Neural progenitor cell (in vitro differentiated cells): ENCODE results near the gene PIK3CG. TPM values are rescaled to one million over a fixed set of nuclear protein-coding genes. Genes with fewer than 3 reads are reported as not detected.

Experiments
- DNase-seq: peaks from one replicate; pipeline ENCODE4 v3.0.0-alpha.2; 2016; ENCODE audit warnings: low spot score
- H2AFZ ChIP-seq: fragments of 200-600 bp; sonication (generic); replicated peaks from 2 replicates; pipeline ENCODE4 v1.6.1; 2016; ENCODE audit warnings: antibody characterized with exemption
- H3F3A ChIP-seq: fragments of 200-600 bp; sonication (generic); 2 replicates; pipeline ENCODE4 v1.6.1; 2016; ENCODE audit warnings: antibody characterized with exemption, low read depth
- H3K27ac ChIP-seq: fragments of 200-600 bp; sonication (generic); 2 replicates; pipeline ENCODE4 v1.5.1; 2016; ENCODE audit warnings: mild to moderate bottlenecking
- H3K27me3 ChIP-seq: fragments of 200-600 bp; sonication (generic); 2 replicates; pipeline ENCODE4 v1.6.1; 2016; ENCODE audit warnings: mild to moderate bottlenecking, moderate library complexity
- H3K36me3 ChIP-seq: fragments of 200-600 bp; sonication (generic); 2 replicates; pipeline ENCODE4 v1.5.1; 2016
- H3K4me1 ChIP-seq: fragments of 200-600 bp; sonication (generic); 2 replicates; pipeline ENCODE4 v1.6.1; 2016; ENCODE audit warnings: mixed run types
- H3K4me2 ChIP-seq: fragments of 200-600 bp; sonication (generic); 2 replicates; pipeline ENCODE4 v1.6.1; 2016
- H3K4me3 ChIP-seq: fragments of 200-600 bp; sonication (generic); 2 replicates; pipeline ENCODE4 v1.5.1; 2016
- H3K79me2 ChIP-seq: fragments of 200-600 bp; sonication (generic); 2 replicates; pipeline ENCODE4 v1.6.1; 2016; ENCODE audit warnings: low read depth
- H3K9ac ChIP-seq: fragments of 200-600 bp; sonication (generic); 2 replicates; pipeline ENCODE4 v1.6.1; 2016
- H3K9me3 ChIP-seq: fragments of 200-600 bp; sonication (generic); 2 replicates; pipeline ENCODE4 v1.5.1; 2016; ENCODE audit warnings: low read depth
- H4K20me1 ChIP-seq: fragments of 200-600 bp; sonication (generic); 2 replicates; pipeline ENCODE4 v1.6.1; 2016; ENCODE audit warnings: low read depth
- H3K27ac Mint-ChIP-seq: 3 replicates; pipeline ENCODE4 v1.8.0; 2021; ENCODE audit warnings: mixed read lengths
- H3K27me3 Mint-ChIP-seq: 2 replicates; pipeline ENCODE4 v1.8.0; 2022; ENCODE audit warnings: low read depth, mild to moderate bottlenecking, inconsistent platforms, moderate library complexity, mixed read lengths; ENCODE audit not compliant: insufficient read depth
- H3K36me3 Mint-ChIP-seq: 3 replicates; pipeline ENCODE4 v1.8.0; 2021; ENCODE audit warnings: mixed read lengths
- H3K4me1 Mint-ChIP-seq: 3 replicates; pipeline ENCODE4 v1.8.0; 2021; ENCODE audit warnings: mixed read lengths
- H3K4me3 Mint-ChIP-seq: 3 replicates; pipeline ENCODE4 v1.8.0; 2021; ENCODE audit warnings: mild to moderate bottlenecking, moderate library complexity, mixed read lengths
- H3K9me3 Mint-ChIP-seq: 3 replicates; pipeline ENCODE4 v1.8.0; 2020; ENCODE audit warnings: mixed read lengths
- CTCF ChIP-seq: fragments of 200-600 bp; sonication (generic); IDR thresholded peaks from 2 replicates; pipeline ENCODE4 v1.5.1; 2017; ENCODE audit warnings: antibody characterized with exemption, mild to moderate bottlenecking
- EZH2 ChIP-seq: fragments of 200-600 bp; sonication (generic); IDR thresholded peaks from 2 replicates; pipeline ENCODE4 v1.6.1; 2017; ENCODE audit warnings: antibody characterized with exemption, mild to moderate bottlenecking, moderate library complexity
- EZH2phosphoT487 ChIP-seq: fragments of 200-600 bp; sonication (generic); IDR thresholded peaks from 2 replicates; pipeline ENCODE4 v1.6.1; 2017; ENCODE audit warnings: antibody characterized with exemption
- total RNA-seq: library from RNA; depleted of rRNA; stranded (reverse); fragments of >200 nt; gene quantifications from 2 replicates; pipeline ENCODE4 v1.2.3, GENCODE V29; 2015; ENCODE audit warnings: low replicate concordance

The PIK3CG gene
- total RNA-seq, 1 donor from 2014 or later = not detected

GRCh38 chr7:106858618-106859532 is 6.2 kb upstream of the PIK3CG start:
- Histone ChIP-seq H3K4me1 (no peaks in the 10 kb centered on the region), H3K27ac (no peak overlapping the region), H3K9me3 (no peaks in the 10 kb centered on the region), H3K36me3 (no peaks in the 10 kb centered on the region), H3K27me3 (no peaks in the 10 kb centered on the region), H3K79me2 (no peaks in the 10 kb centered on the region), H3K9ac (no peak overlapping the region), H4K20me1 (no peaks in the 10 kb centered on the region), H2AFZ (no peak overlapping the region), H3K4me3 (no peak overlapping the region), H3K4me2 (no peak overlapping the region), H3F3A (no peaks in the 10 kb centered on the region)
- H3K4me3 Mint-ChIP-seq = no peak overlapping the region
- no peak for TF ChIP-seq EZH2phosphoT487
- TF ChIP-seq EZH2 = no peak
- no peak for TF ChIP-seq CTCF
- H3K9me3 Mint-ChIP-seq = no peaks in the 10 kb centered on the region
- no peaks in the 10 kb centered on the region for H3K36me3 Mint-ChIP-seq
- DNase-seq = no peak
- peaks cover 5% of the 10 kb centered on the region for H3K27me3 Mint-ChIP-seq
- H3K27ac Mint-ChIP-seq = no peak overlapping the region
- H3K4me1 Mint-ChIP-seq = peaks cover 5% of the 10 kb centered on the region

GRCh38 chr7:106862317-106863089 is 2.6 kb upstream of the PIK3CG start:
- Histone ChIP-seq H3K36me3 (no peaks in the 10 kb centered on the region), H2AFZ (no peak overlapping the region), H3K79me2 (no peaks in the 10 kb centered on the region), H3K9ac (no peak overlapping the region), H3K27ac (no peak overlapping the region), H4K20me1 (no peaks in the 10 kb centered on the region), H3F3A (no peaks in the 10 kb centered on the region), H3K27me3 (no peaks in the 10 kb centered on the region), H3K4me1 (no peaks in the 10 kb centered on the region), H3K4me2 (no peak overlapping the region), H3K4me3 (no peak overlapping the region), H3K9me3 (no peaks in the 10 kb centered on the region)
- Mint-ChIP-seq H3K27me3 (peaks cover 3% of the 10 kb centered on the region), H3K9me3 (no peaks in the 10 kb centered on the region), H3K4me3 (no peak overlapping the region), H3K36me3 (no peaks in the 10 kb centered on the region), H3K4me1 (peaks cover 6% of the 10 kb centered on the region), H3K27ac (no peak overlapping the region)
- DNase-seq = no peak
- TF ChIP-seq EZH2phosphoT487 = no peak
- TF ChIP-seq CTCF = no peak
- TF ChIP-seq EZH2 = no peak

GRCh38 chr7:106863274-106863997 is 1.6 kb upstream of the PIK3CG start:
- Histone ChIP-seq H3K27ac (no peak overlapping the region), H3K9me3 (no peaks in the 10 kb centered on the region), H3K4me2 (no peak overlapping the region), H3K4me1 (no peaks in the 10 kb centered on the region), H2AFZ (no peak overlapping the region), H3K9ac (no peak overlapping the region), H3K27me3 (no peaks in the 10 kb centered on the region), H3K79me2 (no peaks in the 10 kb centered on the region), H3K36me3 (no peaks in the 10 kb centered on the region), H3K4me3 (no peak overlapping the region), H3F3A (no peaks in the 10 kb centered on the region), H4K20me1 (no peaks in the 10 kb centered on the region)
- Mint-ChIP-seq H3K4me3 (no peak overlapping the region), H3K9me3 (no peaks in the 10 kb centered on the region), H3K27me3 (peaks cover 5% of the 10 kb centered on the region), H3K27ac (peak overlapping the region; percentile 95), H3K4me1 (peaks cover 3% of the 10 kb centered on the region), H3K36me3 (no peaks in the 10 kb centered on the region)
- TF ChIP-seq EZH2 (no peak), EZH2phosphoT487 (no peak), CTCF (no peak)
- no peak for DNase-seq
